Measurements from ENCODE around the gene SLC24A3.
"Not testable (repeated sequence)": the region's sequence is repeated elsewhere in the genome, so short reads cannot be mapped to it uniquely, and the experiment has no call there.

DNA sequence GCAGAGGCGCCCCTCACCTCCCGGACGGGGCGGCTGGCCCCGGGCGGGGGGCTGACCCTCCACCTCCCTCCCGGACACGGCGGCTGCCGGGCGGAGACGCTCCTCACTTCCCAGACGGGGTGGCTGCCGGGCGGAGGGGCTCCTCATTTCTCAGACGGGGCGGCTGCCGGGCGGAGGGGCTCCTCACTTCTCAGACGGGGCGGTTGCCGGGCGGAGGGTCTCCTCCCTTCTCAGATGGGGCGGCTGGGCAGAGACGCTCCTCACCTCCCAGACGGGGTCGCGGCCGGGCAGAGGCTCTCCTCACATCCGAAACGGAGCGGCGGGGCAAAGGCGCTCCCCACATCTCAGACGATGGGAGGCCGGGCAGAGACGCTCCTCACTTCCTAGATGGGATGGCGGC, 466.1 kb downstream of the SLC24A3 start:
- TF ChIP-seq, protein P1, sequence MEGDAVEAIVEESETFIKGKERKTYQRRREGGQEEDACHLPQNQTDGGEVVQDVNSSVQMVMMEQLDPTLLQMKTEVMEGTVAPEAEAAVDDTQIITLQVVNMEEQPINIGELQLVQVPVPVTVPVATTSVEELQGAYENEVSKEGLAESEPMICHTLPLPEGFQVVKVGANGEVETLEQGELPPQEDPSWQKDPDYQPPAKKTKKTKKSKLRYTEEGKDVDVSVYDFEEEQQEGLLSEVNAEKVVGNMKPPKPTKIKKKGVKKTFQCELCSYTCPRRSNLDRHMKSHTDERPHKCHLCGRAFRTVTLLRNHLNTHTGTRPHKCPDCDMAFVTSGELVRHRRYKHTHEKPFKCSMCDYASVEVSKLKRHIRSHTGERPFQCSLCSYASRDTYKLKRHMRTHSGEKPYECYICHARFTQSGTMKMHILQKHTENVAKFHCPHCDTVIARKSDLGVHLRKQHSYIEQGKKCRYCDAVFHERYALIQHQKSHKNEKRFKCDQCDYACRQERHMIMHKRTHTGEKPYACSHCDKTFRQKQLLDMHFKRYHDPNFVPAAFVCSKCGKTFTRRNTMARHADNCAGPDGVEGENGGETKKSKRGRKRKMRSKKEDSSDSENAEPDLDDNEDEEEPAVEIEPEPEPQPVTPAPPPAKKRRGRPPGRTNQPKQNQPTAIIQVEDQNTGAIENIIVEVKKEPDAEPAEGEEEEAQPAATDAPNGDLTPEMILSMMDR (IDR thresholded peaks at IDR 0.05) = not testable (repeated sequence)
- TF ChIP-seq POLR2A, POLR2AphosphoS5 (IDR thresholded peaks at IDR 0.05): not testable (repeated sequence)

Measured in breast epithelium (tissue), 3 donors.